Renal cortex interstitium (tissue), 11 donors: ENCODE results near the gene TFDP1. TPM values are rescaled to one million over a fixed set of nuclear protein-coding genes. Genes with fewer than 3 reads are reported as not detected.
A peak's percentile ranks its signal among the peaks of the same experiment; 100 is the strongest.

ENCODE experiments used
- DNase-seq, 11 donors: peaks; one replicate each; pipeline ENCODE4 v3.0.0-alpha.2; 2013; ENCODE audit warnings: low read depth in 9 of 11, low spot score in 4 of 11; ENCODE audit errors: extremely low read depth in 1 of 11
- polyA plus RNA-seq, 3 donors: library from polyadenylated mRNA; unstranded; fragments of 120-200 nt; gene quantifications; one replicate each; pipeline ENCODE4 v1.2.1, GENCODE V29; 2013; ENCODE audit not compliant: insufficient read length in 3 of 3

The TFDP1 gene
- polyA plus RNA-seq, 3 donors, result 87.3 to 99.4 (median 92.3) TPM

DNA sequence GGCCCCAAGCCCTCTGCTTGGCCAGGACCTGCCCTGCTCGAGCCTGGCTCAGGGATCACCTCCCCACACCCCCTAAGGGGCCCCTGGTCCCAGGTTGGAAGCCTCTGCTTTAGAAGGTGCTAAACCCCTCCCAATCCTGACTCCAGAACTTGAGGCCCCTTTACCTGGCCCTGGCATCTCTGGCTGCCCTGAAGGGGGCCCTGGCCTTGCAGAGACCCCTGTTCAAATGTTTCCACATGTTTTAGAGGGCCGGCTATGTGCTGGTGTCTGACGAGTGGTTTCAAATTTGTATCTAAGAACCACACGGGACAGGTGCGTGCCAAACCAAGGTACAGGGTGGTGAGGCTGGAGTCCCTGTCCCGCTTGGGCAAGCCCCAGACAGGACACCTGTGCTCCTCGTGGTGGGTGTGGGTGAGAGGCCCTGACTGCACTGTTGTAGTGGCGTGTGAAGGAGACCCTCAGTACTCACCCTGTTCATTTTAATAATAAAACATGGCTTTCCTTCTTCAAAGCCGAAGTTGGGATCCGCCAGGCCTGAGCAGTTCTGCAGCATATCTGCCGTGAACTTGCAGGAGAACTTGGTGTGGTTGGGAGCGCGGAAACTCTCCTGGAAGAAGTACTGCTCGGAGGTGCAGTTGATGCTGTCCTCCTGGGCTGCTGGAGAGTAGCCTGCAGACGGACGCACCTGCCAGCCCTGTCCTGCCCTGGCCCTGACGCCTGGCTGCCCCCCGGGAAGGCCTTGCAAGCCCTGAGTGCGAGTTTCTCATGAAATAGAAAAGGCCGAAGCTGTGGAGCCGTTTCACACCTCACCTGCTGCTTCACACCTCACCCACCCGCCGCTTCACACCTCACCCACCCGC is 68.1 kb downstream of the TFDP1 start:
- no peak for DNase-seq

- DNase-seq, result no peak
Observed at GRCh38 chr13:113653264-113654174, 69.0 kb downstream of the TFDP1 start.

GRCh38 chr13:113654175-113654560 is 69.6 kb downstream of the TFDP1 start:
- no peak for DNase-seq

DNA sequence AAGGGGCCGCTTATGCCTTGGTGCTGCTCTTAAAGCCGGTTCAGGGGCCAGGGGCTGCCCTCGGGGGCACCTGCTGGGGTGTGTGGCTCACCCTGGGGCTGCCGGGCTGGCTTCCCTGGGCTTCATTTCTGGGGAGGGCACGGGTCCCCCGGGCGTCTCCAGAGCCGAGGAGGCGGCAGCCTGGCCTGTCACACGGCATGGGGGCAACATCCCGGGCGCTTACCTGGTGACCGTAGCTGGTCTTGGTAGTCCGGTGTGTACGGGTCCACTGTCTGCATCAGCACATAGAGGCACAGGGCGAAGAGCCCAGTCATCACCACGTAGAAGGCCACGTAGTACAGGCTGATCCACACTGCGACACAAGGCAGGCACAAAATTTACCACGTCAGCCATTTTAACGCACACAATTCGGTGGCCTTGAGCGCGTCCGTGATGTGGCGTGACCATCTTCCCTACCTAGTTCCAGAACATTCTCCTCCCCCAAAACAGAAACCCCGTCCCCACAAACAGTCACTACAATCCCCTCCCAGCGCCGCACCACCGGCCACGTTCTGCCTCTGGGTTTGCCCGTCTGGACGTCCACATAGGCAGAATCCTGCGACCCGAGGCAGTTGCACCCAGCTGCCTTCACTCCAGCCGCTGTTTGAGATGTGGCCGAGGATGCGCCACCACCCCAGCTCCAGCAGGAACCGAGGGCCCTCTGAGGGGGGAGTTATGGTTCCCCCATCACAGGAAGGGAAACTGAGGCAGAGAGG is 70.2 kb downstream of the TFDP1 start:
- no peak for DNase-seq

DNA sequence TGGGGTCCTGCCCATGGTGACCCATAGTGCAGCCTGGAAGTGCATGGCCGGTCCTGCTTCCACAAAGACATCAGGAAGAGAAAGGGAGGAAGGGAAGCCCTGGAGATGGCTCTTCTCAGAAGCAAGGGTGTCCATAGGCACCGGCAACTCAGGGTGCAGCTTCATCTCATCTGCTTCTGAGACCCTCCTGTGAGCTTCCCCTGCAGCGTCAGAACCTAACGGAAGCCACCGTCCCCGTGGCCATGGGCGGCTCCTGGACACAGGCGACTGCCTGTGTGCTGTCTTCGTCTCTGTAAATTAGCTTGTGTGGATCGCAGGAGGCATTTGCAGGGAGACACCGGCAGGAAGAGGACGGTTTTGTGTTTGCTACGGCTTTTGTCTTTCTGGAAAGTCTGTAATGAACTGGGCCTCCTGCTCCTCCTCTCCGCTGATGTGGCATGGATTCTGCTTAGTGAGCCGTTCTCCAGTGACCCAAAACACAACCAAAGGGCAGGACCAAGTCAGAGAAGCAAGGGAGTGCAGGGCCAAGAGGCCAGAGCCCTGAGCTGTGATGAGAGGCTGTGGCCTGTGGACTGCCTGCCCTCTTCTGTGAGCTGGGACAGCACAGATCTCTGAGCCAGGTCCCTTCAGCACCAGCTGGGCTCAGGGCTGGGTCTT is 70.9 kb downstream of the TFDP1 start:
- DNase-seq, result peak in 1 of 11 donors; percentile 15

- no peak for DNase-seq
Observed at GRCh38 chr13:113656003-113656588, 71.5 kb downstream of the TFDP1 start.

- DNase-seq, result no peak
Observed at GRCh38 chr13:113656831-113657671, 72.5 kb downstream of the TFDP1 start.

GRCh38 chr13:113657851-113658741 is 73.5 kb downstream of the TFDP1 start, which contains the start of gene ATP4B:
ATP4B (minus strand) TSS chr13:113658198; CDS start chr13:113658144, 54 bp downstream.
- no peak for DNase-seq

DNA sequence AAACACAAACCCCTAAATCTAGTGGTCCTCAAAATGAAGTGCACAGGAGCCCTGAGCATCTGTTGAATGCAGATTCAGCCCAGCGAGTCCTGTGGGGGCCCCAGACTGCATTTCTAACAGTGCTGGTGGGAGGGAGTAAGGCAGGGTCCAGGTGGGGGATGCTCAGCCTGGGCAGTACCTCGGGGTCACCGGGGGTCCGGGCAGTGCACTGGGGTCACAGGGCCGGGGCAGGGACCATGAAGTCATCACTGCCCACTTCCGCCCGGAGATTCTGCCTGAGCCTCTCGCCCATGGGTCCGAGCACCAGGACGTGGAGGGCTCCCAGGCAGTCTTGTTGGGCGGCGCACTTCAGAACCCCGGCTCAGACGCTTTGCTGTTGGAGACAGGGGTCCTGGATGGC is 74.3 kb downstream of the TFDP1 start:
- no peak for DNase-seq

DNA sequence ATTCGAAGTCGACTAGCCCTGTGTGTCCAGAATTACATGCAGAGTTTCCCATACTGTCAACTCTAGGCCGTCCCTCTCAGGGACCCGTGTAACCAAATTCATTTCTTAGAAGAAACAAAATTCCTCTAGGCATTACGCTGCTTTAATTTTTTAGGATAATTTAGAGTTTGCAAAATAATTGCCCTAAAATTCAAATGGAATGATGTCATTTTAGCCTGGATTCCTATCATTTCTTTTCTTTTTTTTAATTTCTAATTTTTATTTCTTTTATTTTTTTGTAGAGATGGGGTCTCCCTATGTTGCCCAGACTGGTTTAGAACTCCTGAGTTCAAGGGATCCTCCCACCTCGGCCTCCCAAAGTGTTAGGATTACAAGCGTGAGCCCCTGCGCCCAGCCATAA is 74.8 kb downstream of the TFDP1 start:
- no peak for DNase-seq

- DNase-seq, result no peak
Observed at GRCh38 chr13:113660066-113660465, 75.5 kb downstream of the TFDP1 start.

DNA sequence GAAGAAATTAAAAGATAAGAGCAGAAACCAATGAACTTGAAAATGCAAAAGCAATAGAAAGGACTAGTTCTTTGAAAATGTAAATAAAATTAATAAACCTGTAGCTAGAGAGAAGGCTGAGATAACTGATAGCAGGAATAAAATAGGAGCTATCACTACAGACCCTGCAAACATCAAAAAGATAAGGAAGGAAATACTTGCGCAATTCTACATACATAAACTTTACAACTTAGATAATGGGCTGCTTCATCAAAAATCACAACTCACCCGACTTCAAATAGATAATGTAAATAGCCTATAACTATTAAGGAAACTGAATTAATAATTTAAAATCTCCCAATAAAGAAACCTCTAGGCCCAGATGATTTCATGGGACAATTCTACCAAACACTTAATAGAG is 77.0 kb downstream of the TFDP1 start:
- DNase-seq, result no peak

DNA sequence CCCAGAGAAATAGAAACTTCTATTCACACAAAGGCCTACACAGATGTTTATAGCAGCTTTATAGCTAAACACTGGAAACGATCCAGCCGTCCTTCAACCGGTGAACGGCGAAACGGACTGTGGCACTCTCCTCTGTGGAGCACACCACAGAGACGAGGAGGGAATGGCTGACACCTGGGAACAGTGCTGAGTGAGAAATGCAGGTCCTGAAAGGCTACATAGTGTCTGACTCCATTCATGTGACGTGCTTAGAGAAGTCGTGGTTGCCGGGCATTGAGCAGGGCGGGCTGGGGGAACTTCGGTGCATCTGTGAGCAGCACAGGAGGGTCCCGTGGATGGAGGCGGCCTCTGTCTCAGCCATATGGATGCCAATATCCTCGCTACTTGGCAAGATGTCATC is 79.4 kb downstream of the TFDP1 start:
- no peak for DNase-seq

- DNase-seq, result no peak
Observed at GRCh38 chr13:113664751-113665596, 80.4 kb downstream of the TFDP1 start.

DNA sequence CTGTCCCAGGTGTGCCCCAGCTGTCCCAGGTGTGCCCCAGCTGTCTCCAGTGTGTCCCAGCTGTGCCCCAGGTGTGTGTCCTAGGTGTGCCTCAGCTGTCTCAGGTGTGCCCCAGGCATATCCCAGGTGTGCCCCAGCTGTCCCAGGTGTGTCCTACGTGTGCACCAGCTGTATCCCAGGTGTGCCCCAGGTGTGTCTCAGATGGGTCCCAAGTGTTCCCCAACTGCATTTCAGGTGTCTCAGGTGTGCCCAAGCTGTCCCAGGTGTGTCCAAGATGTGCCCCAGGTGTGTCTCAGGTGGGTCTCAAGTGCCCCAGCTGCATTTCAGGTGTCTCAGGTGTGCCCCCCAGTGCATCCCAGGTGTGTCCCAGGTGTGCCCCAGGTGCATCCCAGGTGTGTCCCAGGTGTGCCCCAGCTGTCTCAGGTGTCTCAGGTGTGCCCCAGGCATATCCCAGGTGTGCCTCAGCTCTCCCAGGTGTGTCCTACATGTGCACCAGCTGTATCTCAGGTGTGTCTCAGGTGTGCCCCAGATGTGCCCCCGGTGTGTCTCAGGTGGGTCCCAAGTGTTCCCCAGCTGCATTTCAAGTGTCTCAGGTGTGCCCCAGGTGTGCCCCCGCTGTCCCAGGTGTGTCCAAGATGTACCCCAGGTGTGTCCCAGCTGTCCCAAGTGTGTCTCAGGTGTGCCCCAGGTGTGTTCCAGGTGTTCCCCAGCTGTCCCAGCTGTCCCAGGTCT is 81.2 kb downstream of the TFDP1 start:
- DNase-seq, result no peak
